GM19372 (cell line): Measurements from ENCODE around the gene SLC23A1.

ENCODE experiments used
- ATAC-seq: cut with Tn5 transposase; IDR thresholded peaks from one replicate; pipeline ENCODE4 v1.9.1; 2021; ENCODE audit warnings: mild to moderate bottlenecking, low read depth, moderate library complexity; ENCODE audit not compliant: unreplicated experiment

SLC23A1 gene

GRCh38 chr5:139408191-139408590 is 25.1 kb upstream of the SLC23A1 start:
- no peak for ATAC-seq

DNA sequence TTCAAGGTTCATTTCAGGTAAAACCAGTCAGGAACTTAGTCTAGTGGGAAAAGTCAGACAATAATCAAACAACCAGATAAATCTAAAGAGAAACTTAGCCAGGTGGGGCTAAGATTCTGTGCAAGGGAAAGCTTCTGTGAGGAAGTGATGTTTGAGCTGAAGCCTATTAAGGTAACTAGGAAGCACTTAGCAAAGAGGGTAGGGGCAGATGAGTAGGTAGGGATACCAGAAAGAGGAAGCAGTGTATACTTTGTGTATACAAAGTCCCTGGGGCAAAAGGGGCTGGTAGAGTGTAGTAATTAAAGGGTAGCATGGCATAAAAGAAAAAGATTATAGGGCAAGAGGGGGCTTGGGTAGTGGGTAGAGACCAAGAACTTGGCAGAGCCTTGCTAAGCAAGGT is 24.4 kb upstream of the SLC23A1 start:
- ATAC-seq, result no peak

DNA sequence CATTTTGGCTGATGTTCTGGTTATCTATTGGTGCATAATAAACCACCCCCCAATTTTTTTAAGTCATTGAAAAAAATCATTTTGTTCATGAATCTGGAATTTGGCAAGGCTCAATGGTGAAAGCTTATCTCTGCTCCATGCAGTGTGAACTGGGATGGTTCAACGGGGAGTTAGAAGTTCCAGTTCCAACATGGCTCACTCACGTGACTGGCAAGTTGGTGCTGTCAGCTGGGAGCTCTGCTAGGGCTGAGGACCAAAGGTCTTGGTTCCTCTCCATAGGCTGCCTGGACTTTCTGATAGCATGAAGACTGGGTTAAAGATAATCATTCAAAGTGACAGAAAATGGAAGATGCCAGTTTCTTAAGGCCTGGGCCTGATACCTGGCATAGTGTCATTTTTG is 23.9 kb upstream of the SLC23A1 start:
- no peak for ATAC-seq

- ATAC-seq, result no peak
These were observed 21.4 kb upstream of the SLC23A1 start for GRCh38 chr5:139404484-139404840.

DNA sequence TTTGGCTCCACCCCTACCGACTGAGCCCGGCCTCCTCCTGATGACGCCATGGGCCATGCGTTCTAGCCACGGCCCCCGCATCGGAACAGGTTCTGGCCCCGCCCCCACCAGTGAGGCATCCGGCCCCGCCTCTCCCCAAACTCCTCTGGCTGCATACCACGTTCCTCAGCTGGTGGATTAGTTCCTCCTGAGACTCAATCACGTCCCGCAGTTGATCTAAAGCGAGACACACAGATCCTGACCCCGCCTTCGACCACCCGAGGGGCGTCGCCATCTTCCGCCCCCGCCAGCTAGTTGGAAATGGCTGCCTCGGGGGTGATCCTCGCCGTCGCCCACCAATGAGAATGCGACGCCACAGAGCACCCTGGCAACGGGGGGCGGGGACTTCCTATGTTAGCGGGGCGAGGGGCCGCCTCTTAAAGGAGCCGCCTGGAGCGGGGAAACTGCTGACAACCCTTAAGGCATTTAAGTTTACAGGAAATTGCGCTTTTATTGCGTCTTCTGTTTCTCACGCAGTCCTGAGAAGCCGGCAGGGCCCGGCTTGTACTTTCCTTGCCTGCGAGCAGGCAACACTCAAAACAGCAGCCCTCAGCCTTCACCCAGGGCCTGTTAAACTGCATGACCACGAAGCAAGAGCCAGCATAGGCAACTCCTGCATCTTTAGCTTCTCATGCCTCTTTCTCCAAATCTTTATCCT is 20.8 kb upstream of the SLC23A1 start, which contains the start of gene SPATA24:
Gene SPATA24 (minus strand): TSS at position 303 of the 697 bp plus-strand sequence. CDS start 29 bp downstream, at position 274.
- ATAC-seq, result peak; percentile 85

GRCh38 chr5:139403418-139403786 is 20.3 kb upstream of the SLC23A1 start:
- ATAC-seq, result no peak

GRCh38 chr5:139402561-139403158 is 19.6 kb upstream of the SLC23A1 start:
- no peak for ATAC-seq

DNA sequence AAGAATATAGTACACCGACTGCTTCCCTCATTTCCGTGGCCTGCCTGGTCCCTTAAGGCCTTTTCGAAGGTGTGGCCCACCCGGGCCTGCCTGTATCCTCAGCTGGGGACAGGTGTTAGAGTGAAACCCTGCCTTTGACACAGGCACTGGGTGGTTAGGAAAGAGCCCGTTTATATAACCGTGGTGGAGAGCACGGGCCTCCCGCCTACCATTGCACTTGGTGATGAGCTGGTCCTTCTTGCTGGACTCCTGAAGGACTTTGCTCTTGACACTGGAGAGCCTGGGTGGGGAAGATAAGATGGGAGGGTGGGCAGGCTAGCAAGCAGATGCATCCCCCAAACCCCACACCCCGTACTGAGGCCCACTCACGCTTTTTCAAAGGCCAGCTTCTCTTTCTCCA is 18.4 kb upstream of the SLC23A1 start:
- no peak for ATAC-seq

DNA sequence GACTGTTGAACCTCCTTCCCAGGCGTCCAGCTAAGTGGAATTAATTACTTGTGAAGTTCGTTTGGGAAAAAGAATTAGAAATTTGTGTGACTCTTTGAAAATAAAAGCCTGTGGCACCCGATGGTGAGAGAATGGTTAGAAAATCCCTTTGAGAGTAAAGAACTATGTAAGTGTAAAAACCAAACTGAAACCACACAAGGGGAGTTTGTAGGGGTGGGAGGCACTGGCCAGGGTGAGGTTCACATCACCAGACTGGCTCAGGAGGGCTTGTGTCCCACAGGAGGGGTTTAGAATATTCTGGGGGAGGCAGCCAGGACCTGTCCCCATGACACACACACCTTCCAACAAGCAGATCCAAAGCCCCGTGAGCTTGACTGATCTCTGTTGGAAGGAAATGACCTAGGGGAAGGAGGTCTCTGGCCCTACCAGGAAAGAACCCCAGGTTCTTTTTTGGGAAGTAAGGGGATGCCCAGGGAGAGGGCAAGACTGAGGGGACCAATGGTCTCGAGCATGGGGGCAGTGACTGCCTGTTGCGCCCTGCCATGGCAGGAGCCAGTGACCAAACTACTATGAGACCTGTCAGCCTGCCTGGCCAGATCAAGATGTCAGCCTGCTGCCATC is 16.5 kb upstream of the SLC23A1 start:
- no peak for ATAC-seq

GRCh38 chr5:139397921-139398320 is 14.8 kb upstream of the SLC23A1 start:
- ATAC-seq, result no peak

GRCh38 chr5:139396691-139397090 is 13.6 kb upstream of the SLC23A1 start:
- no peak for ATAC-seq

DNA sequence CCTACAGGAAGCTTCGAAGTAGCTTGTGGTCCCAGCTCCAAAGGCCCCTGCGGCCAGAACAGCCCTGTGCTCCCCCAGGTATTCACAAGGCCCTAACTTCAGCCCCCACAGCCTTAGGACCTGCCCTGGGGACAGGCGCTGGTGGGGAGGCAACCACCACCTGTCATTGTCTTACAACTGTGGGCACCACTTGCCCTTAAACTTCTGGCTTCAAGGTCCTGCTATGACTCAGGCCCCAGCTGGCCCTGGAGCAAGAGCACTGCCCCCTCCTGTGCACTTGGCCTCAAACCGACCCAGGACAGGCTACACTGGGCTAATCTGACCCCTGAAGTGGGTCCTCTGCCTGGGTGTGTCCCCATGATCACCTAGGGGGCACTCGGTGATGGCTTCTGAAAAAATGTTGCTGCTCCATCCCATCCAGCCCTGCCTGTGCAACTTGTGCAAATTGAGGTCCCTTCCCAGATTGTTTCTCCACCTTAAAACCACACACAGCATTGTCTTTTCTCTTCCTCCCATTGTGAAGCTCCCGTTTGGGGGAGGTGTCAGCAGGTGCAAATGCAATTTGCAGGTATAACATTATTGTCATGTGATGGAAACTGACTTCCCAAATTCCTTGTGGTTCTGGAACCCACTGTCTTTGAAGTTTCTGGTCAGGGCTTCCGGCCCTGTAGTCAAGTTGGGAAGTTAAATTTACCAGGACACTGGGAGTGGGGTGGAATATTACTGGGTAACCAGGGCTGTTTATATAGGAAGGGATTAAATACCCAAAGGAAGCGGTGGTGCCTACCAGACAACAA is 12.9 kb upstream of the SLC23A1 start:
- no peak for ATAC-seq

DNA sequence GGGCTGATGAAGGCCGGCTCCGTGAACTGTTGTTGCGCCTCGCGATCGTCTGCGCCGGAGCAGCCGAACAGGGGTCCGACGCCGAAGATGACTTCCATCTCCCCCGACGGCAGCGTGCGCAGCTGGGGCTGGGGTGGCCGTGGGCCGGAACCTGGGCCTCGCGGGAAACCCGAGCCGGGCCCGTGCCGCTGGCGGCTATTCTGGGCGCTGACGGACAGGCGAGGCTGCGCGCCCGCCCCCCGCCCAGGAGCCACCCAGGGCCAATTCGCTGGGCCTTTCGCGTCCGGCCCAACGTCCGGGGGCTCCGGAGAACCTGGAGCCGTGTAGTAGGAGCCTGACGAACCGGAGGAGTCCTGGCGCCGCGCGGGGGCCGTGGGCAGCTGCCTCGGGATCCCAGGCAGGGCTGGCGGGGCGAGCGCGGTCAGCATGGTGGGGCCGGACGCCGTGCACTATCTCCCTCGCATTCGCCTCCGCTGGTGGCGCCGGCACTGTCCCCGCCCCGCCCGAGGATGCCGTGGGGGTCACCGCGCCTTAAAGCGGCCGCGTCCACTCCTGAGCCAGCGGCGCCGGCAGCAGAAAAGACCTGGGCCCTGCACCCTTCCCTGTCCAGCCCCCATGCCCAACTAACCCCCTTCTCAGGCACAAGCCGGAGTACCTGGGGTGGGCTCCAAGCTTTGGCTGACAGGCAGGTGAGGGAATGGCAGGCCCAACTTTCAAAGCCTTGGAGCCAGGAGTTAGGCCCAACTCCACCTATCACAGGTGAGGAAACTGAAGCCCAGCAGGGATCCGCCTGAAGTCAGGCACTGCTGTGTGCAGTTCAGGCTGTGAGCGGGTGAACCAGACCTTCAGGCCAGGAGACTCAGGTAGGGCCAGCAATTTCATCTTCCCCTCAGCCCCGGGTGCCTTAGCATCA is 11.8 kb upstream of the SLC23A1 start, which contains the start of gene PROB1:
Gene PROB1 (minus strand): TSS at position 451 of the 913 bp plus-strand sequence. CDS start 23 bp downstream, at position 428.
- no peak for ATAC-seq

DNA sequence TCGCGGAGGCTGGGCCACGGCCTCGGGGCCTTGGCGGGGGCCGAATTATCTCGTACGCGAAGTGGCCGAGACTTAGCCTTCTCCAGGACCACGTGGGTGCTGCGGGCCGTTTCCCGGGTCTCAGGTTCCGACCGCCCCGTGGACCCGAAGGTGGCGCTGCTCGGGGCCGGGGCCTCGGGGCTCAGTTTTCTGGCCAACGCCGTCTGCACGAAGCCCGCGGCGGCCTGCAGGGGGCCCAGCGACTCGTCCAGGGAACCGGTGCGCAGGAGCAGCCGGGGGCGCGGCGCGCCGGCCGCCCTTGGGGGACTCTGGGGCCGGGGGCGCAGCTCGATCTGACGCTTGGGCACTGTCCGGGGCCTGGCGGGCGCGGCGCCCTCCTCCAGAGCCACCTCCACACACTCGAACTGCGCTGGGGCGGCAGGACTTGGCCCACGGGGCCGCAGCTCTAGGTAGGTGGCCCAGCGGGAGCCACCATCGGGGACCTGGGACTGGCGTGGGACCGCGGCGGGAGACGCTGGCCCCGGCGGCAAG is 11.1 kb upstream of the SLC23A1 start:
- no peak for ATAC-seq

- no peak for ATAC-seq
These were observed 10.5 kb upstream of the SLC23A1 start for GRCh38 chr5:139393497-139394122.

DNA sequence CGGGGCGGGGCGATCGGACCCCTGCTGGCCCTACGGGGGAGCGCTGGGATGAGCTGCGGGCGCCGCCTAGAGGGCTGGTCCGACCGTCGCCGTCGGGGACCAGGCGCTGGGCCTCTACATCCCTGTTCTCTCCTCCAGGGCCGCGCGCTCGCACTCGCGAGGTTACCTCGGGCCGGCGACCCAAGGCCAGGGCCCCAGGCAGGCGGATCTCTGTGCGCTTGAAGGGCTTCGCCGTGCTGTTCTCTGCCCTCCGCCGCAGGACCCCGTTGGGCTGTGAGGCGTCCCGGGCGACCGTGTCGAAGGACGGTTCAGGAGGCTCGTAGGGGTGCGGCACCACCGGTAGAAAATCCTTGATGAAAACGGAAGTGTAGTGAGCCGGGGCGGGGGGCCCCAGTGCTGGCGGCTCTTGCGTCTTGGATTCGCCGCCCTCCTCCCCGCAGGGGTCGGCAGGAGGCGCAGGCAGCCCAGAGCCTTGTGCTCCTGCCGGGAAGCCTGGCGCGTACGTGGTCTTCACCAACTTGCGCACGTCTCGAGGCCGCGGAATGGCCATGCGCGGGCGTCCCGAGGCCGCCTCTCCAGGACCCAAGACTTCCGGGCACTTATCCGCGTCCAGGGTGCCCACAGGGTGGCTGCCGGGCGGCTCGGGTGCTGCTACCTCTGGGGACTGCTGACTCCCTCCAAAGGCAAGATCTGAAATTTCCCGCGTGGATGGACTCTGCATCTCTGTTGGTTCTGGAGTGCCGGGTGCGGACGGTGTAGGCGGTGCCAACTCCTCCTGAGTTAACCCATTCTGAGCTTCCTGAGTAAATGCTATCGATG is 9.8 kb upstream of the SLC23A1 start:
- ATAC-seq, result peak; percentile 47

DNA sequence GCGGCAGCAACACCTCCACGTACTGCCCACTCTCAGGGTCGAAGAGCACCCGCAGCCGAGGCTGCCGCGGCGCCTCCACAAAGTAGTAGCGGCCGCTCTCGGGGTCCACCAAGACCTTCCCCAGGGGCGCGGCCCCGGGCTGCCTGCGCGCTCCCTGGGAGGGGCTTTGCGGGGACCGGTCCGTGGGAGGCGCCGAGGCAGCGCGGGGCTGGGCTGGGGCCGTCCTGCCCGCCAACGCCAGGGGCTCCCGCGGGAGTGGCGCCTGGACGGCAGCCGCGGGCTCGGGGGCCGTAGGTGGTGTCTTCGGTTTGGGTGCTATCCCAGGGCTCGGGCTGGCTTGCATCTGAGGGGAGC is 9.2 kb upstream of the SLC23A1 start:
- ATAC-seq, result no peak

DNA sequence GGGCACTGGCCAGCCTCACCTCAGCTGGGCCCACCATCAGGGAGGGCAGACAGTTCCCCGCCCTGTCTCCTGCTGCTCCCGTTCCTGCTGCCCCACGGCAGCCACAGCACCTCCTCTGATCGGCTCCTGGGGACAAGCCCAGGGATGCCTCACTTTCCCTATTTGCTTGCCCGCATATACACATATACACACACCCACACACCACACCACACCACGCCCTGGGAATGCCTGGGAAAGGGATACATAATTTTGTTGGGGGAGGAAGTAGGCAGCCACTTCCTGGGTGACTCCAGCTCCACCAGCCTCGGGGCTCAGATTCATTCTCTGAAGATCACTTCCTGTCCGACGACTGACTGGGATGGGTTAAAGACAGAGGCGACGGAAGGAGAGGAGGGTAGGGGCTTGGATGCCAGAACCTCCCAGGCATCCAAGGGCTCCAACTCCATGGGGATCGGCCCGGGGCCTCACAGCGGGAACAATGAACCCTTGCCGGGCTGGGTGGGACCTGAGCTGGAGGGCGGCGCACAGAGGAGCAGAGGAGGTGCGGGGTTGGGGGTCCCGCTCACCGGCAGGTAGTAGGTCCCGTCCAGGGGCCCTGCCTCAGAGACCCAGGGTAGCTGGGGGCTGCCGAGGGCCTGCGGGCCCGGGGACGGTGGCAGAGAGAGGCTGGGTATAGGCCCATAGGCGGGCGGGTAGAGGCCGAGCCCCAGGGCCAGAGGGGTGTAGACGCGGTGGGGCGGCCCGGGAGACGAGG is 8.7 kb upstream of the SLC23A1 start:
- ATAC-seq, result no peak
